Stimulated activated CD4-positive, alpha-beta T cell treated with anti-CD3 and anti-CD28 coated beads, Interleukin-1b, Interleukin-23, amount 100 ng/mL, for 48 hours (primary cell): ENCODE results near the gene PRKAR1B.
A peak's percentile ranks its signal among the peaks of the same experiment; 100 is the strongest.

Experiments
- DNase-seq: peaks from one replicate; pipeline ENCODE4 v3.0.0-alpha.2; 2020

PRKAR1B gene

GRCh38 chr7:584122-584465 is 143.0 kb downstream of the PRKAR1B start:
- peak; percentile 93 for DNase-seq

DNA sequence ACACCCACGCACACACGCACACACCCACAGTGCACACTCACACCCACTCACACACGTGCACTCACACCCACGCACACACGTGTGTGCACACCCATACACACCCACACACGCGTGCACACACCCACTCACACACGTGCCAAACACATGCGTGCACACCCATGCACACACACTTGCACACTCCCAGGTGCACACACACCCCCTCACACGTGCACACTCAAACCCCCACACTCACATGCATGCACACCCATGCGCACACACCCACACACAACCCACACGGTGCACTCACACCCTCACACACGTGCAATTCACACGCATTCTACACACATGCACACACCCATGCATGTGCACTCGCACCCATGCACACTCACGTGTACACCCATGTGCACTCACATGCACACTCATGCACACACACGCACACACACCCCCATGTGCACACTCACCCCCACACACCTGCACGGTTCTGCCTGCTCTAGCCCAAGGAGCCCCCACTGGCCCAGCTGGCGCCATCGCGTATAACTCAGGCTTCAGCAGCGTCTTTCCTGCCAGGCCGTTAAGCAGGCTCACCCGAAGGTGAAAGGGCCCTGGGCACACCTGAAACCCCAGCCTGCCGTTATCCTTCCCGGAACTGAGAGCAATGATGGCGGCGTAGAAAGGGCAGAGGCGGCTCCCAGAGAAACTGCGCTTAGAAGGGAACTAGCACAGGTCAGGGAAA is 143.5 kb downstream of the PRKAR1B start:
- DNase-seq, result no peak

- no peak for DNase-seq
Measured at GRCh38 chr7:582931-583330, 144.2 kb downstream of the PRKAR1B start.

DNA sequence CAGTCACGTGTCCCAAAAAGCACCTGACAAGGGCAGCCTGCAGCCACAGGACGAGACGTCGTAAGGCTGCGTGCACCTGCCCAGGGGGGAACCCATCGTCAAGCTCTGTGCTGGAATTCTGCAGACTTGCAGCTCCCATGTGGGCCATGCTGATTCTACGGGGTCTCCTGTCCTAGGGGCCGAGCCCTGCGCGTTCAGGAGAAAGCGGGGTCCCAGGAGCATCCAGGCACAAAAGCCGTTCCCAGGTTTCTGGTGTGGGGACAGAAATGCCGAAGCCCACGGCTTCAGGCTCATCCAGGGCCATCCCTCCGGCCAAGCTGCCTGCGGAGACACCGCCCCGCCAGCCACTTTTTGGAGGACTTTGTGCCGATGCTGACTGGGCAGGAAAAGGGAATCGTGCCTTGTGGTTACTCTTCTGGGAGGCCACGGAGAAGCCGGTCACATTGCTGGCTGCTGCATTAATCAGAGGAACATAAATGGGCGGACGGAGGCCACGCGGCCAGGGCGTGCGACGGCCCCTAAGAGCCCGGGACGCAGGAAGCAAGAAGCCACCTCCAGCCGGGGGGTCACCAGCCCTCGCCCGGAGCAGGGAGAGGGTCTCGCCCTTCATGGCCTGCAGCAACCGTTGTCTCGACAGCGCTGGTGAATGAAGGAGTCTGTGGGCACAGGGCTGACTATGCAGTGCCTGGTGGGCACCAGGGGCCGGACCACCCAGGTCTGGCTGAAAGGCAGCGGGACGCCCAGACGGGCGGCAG is 144.8 kb downstream of the PRKAR1B start:
- DNase-seq, result no peak

DNA sequence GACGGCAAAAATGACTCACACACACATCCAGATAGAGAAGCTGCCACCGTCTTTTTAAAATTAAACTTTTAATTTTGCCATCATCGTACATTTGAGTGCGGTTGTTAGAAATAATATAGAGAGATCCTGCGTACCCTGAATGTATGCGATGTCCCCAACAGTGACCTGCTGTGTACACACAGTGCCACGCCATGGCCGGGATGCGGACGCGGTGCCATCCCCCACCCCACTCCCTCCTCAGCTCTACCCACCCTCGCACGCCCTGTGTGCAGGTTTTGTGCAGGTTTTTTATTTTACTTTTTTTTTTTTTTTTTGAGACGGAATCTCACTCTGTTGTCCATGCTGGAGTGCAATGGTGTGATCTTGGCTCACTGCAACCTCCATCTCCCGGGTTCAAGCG is 148.7 kb downstream of the PRKAR1B start:
- no peak for DNase-seq

DNA sequence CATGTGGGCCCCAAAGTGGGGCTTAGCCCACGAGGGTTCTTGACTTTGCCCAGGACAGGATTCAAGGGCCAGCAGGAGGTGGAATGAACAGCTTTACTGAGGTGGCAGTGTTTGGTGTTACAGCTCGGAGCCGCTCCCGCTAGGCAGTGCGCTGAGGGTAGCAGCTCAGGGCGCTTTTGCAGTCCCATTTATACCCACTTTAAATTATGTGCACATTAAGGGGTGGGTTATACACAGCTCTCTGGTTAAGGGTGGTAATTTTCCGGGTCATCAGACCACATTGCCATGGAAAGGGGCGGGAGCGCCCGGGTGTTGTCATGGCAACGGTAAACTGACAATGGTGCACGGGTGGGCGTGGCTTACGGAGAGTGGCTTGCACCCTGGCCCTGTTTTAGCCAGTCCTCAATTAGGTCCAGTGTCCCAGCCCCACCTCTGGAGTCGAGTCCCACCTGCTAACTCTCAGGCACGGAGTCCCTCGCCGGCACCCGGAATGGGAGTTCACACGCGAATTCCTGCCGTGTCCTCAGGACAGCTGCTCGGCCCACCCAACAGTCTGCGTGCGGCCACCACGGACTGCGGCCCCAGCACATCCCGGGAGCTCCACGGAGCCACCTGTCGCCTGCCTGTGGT is 149.2 kb downstream of the PRKAR1B start:
- no peak for DNase-seq

DNA sequence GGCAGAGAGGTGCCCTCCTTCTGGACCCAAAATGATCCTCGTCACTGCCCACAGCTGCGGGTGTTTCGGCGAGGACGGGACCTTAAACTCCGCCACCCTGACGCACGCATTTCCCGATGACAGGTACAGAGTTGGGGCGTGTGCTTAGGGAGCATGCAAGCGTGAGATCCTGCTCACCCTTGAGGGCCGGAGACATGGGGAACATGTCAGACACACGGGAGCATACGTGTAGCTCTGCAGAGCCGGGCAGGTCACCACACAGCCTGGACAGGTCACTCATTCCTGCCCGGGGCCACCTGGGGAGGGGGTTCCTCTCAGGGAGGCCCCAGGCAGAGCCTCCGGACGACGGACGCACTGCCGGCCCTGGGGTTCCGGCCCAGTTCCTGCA is 149.8 kb downstream of the PRKAR1B start:
- DNase-seq, result no peak

GRCh38 chr7:576524-577277 is 150.4 kb downstream of the PRKAR1B start:
- no peak for DNase-seq

DNA sequence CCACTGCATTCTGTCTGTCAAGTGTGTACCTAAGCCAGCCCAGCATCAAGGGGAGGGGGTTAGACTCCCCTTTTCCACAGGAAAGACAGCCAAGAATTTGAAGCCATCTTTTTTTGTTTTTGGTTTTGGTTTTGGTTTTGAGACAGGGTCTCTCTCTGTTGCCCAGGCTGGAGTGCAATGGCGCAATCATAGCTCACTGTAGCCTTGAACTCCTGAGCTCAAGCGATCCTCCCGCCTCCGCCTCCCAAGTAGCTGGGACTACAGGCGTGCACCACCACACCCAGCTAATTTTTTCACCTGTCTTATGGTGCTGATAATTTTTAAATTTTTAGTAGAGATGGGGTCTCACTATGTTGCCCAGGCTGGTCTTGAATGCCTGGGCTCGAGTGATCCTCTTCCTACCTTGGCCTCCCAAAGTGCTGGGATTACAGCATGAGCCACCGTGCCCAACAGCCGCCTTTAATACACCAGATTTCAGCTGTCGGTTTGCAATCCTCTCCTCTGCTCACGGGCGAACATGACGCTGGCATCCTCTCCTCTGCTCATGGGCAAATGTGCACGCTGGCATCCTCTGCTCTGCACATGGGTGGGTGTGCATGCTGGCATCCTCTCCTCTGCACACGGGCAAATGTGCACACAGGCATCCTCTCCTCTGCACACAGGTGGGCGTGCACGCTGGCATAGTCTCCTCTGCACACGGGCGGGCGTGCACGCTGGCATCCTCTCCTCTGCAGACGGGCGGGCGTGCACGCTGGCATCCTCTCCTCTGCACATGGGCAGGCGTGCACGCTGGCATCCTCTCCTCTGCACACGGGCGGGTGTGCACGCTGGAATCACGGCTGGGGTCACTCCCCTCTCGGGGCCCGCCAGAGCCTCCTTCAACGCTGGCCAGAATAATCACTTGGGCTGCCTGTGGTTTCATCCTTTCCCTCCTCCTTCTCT is 151.4 kb downstream of the PRKAR1B start:
- DNase-seq, result no peak

DNA sequence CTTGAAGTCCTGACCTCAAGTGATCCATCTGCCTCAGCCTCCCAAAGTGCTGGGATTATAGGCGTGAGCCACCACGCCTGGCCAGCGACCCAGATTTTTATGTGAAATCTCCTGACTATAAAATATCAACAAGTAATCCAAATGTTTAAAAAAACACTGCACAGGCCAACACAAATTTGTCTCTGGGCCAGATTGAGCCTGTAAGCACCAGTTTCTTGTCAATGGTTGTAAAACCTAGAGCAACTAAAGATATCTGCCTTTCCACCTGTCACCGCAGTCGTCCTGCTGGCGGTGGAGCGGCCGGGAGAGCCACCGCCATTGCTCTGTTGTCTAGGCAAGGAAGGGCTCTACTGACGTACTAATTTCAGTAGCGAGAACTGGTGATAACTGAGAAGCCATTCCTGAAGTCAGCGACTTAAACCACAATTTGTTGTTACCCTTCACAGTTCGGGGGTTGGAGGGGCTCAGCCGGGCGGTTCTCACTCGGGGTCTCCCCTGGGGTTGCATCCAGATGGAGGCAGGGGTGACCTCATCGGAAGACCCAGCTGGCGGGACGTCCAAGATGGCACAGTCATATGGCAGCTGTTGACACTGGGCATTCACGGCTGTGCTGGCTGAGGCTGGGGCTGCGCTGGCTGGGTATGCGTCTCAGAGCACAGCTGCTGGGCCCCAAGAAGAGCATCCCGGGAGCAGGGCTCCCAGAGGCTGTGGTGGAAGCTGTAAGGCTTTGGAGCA is 152.3 kb downstream of the PRKAR1B start:
- DNase-seq, result no peak

DNA sequence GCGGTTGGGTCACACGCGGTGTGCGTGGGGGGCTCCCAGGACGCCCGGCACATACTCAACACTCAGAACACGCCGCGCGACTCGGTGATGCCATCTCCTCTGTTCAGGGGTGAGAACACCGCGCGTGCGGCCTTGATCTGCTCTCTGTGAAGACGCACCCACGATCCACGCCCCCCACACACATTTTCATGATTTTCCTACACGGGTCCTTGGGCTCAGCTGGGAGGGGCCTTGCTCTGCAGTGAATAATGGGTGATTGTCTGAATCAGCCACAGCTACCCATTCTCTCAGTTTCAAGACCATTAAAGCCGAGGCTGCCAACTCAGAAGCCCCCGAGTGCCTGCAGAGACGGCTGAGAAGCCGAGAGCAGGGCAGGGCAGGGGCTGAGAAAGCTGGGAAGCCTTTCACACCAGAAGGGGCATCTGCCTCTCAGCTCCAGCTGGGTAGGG is 153.1 kb downstream of the PRKAR1B start:
- no peak for DNase-seq

- DNase-seq, result no peak
Measured at GRCh38 chr7:573269-573932, 153.7 kb downstream of the PRKAR1B start.

DNA sequence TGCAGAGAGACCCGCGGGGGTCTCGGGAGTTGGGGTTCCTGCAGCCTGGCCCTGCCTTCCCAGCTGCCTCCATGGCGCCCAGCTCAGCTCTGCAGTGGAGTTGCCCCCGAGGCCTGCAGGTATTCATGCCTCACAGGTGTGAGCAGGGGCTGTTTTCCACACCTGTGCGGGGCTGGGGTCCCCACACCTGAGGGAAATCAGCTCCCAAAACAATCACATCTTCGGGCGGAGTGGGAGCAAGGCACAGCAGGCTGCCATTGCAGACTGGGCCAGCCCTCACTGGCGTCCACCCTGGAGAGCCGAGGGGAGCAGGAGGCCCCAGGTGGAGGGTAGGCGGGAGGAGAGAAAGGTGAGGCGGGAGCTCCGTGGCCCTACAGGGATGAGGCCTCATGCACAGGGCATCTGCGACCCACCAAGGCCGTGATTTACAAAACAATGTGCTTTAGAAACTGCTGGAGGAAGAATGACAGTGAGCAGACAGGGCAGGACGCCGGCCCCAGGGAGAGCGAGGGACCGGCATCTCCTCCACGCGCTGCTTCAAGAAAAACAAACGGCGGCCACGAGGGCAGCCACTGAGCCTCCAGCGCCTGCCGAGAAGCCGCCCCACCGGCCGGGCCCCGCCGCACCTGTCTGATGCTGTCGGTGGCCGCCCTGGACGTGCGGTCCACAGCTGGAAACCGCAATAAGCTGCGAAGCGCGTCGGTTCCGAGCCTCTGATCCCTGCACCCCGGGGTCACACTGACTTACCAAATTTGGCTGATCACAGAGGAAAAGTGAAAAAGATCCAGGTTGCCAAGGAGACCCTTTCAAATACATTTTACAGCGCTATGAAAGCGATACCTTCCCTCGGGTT is 154.4 kb downstream of the PRKAR1B start:
- no peak for DNase-seq

DNA sequence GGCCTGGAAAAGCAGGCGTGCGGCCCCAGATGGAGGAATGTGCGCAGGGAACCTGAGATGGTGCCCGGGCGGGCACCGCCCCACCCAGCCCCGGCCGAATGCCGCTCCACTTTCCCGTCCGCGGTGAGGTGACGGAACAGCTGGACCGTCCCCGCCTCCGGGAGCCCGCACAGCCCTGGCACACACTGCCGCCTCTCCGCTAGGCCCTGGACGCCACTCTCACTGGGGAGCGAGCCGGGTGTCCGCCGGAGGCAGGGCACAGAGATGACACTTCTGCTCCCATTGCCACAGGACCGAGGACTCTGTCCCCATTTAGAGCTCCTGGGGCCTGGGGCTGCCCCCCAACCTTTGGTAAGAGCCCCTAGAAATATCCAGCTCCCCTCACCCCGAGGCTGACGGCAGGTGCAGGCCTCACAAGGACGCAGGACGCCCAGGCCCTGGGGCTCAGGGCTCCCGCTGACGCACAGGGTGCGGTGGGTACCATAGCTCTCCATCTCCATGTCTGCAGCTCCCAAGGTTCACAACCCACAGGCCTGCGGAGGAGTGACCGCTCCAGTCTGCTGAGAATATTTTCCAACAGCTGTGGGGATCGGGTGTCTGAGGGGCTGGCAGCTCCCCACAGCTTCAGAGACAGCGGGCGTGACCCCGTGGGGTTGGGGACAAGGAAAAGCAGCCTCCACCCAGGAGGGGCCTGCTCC is 155.2 kb downstream of the PRKAR1B start:
- DNase-seq, result no peak

DNA sequence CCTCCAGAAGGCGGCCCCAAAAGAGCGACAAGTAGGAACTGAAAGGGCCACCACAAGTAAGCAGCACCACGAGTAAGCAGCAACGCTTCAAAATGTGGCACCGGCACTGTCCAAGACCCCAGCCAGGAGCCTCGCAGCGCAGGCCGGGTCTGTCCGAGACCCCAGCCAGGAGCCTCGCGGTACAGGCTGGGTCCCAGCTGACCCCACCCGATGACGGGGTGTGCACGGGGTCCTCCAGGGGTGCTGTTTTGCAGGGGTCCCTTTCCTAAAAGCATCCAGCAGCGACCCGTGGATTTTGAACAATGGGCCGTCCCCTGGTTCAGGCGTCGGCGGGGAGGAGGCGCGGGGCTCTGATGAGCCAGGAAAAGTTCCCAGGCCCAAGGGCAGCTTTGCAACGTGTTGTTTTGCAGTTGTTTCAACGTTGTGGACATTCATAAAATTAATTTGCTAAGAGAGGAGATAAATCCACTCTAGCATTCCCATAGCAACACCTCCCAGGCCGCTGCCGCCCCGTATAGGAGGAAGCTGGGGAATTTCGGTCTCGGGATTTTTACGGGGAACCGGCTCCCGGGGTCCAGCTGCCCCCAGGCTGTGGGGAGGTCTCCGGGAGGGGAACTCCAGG is 155.9 kb downstream of the PRKAR1B start:
- DNase-seq, result no peak

DNA sequence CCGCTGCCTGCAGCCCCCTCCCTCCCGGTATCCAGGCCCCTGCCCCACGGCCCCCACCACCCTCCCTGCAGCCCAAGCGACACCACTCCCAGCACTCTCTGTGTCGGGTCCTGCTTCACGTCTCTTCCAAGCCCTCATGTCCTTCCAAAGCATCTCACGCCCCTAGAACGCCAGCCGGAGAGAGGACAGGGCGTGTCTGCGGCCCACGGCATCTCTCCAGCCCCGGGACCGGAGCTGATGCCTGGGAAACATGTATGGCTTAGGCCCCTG is 156.3 kb downstream of the PRKAR1B start:
- DNase-seq, result no peak

- no peak for DNase-seq
Measured at GRCh38 chr7:569996-570800, 156.9 kb downstream of the PRKAR1B start.
